Erythroblast (primary cell): ENCODE measurements around the gene TMEM187.

Source experiments
- GATA1 ChIP-seq: IDR thresholded peaks from 2 replicates; pipeline ENCODE4 v1.6.1; 2011; ENCODE audit warnings: low read depth, mild to moderate bottlenecking, control low read depth, low read length, moderate library complexity
- POLR2A ChIP-seq: IDR thresholded peaks from 2 replicates; pipeline ENCODE4 v1.6.1; 2011; ENCODE audit warnings: mild to moderate bottlenecking, low read length

DNA sequence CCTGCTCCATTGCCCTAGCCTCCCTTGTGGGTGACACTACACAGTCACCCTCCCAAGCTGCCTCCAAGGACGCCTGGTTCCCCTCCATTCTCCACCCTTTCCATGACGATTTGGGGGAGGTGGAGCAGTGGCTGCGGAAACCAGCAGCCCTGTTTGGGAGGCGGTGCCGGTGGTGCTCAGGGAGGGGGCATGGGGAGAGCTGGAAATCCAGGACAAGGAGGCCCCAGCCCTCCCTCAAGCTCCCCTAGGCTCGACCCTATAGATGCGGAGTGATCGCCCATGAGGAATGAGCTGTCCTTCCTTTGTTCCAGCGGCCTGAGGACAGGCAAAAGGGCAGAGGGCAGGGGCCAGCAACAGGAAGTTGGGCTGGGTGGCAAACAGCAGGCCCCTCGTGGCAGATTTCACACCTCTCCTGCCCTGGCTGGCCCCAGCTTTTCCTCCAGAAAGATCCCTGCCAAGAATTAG is 24.5 kb upstream of the TMEM187 start:
- TF ChIP-seq POLR2A (no peak), GATA1 (no peak)
